Mesendoderm (in vitro differentiated cells): Measurements from ENCODE around the gene ZNF691.
"Not testable (repeated sequence)": the region's sequence is repeated elsewhere in the genome, so short reads cannot be mapped to it uniquely, and the experiment has no call there.

Experiments used
- DNase-seq: peaks from one replicate; pipeline ENCODE4 v3.0.0; 2013
- H2AK5ac ChIP-seq: 2 replicates; pipeline ENCODE4 v1.6.1; 2013; ENCODE audit warnings: low read length, inconsistent platforms
- H2BK120ac ChIP-seq: 2 replicates; pipeline ENCODE4 v1.6.1; 2013; ENCODE audit warnings: low read depth, mild to moderate bottlenecking, low read length, moderate library complexity, mixed read lengths
- H2BK15ac ChIP-seq: replicated peaks from 2 replicates; pipeline ENCODE4 v1.6.1; 2013; ENCODE audit warnings: low read depth, mild to moderate bottlenecking, moderate library complexity
- H2BK5ac ChIP-seq: 2 replicates; pipeline ENCODE4 v1.6.1; 2013; ENCODE audit warnings: low read length, inconsistent platforms
- H3K18ac ChIP-seq: 2 replicates; pipeline ENCODE4 v1.6.1; 2013; ENCODE audit warnings: mild to moderate bottlenecking, low read length, mixed read lengths
- H3K23ac ChIP-seq: one replicate; pipeline ENCODE4 v1.6.1; 2013; ENCODE audit warnings: low read length
- H3K27ac ChIP-seq: 2 replicates; pipeline ENCODE4 v1.5.1; 2013; ENCODE audit warnings: low read depth, mild to moderate bottlenecking, inconsistent platforms, low read length, moderate library complexity
- H3K27me3 ChIP-seq: 2 replicates; pipeline ENCODE4 v1.6.1; 2013; ENCODE audit warnings: low read length, control low read depth, mild to moderate bottlenecking, inconsistent platforms; ENCODE audit not compliant: insufficient read depth, poor library complexity
- H3K36me3 ChIP-seq: 2 replicates; pipeline ENCODE4 v1.6.1; 2013; ENCODE audit warnings: low read length, inconsistent platforms; ENCODE audit not compliant: control insufficient read depth, insufficient read depth
- H3K4ac ChIP-seq: one replicate; pipeline ENCODE4 v1.6.1; 2013; ENCODE audit warnings: low read depth, mild to moderate bottlenecking, low read length, moderate library complexity
- H3K4me1 ChIP-seq: 2 replicates; pipeline ENCODE4 v1.6.1; 2013; ENCODE audit warnings: low read depth, low read length, inconsistent platforms; ENCODE audit not compliant: control insufficient read depth
- H3K4me2 ChIP-seq: 2 replicates; pipeline ENCODE4 v1.6.1; 2013; ENCODE audit warnings: low read length
- H3K4me3 ChIP-seq: 2 replicates; pipeline ENCODE4 v1.5.1; 2013; ENCODE audit warnings: mild to moderate bottlenecking, low read length
- H3K56ac ChIP-seq: one replicate; pipeline ENCODE4 v1.6.1; 2013; ENCODE audit warnings: low read length
- H3K79me1 ChIP-seq: 2 replicates; pipeline ENCODE4 v1.6.1; 2013; ENCODE audit warnings: low read length, inconsistent platforms
- H3K79me2 ChIP-seq: 2 replicates; pipeline ENCODE4 v1.6.1; 2013; ENCODE audit warnings: mild to moderate bottlenecking, low read length; ENCODE audit not compliant: control insufficient read depth, insufficient read depth
- H3K9ac ChIP-seq: 2 replicates; pipeline ENCODE4 v1.6.1; 2013; ENCODE audit warnings: low read length, inconsistent platforms
- H4K5ac ChIP-seq: one replicate; pipeline ENCODE4 v1.6.1; 2013; ENCODE audit warnings: low read length
- H4K8ac ChIP-seq: one replicate; pipeline ENCODE4 v1.6.1; 2013; ENCODE audit warnings: low read depth, mild to moderate bottlenecking, control low read depth, low read length, moderate library complexity
- WGBS: extraction: QIAGEN DNeasy Blood & Tissue Kit; methylation state at CpG from one replicate; pipeline ENCODE4 v1.1.7; 2013; ENCODE audit warnings: low lambda C conversion rate, missing lambda C conversion rate; ENCODE audit not compliant: insufficient coverage; ENCODE audit errors: extremely low coverage; 5-methylcytosine and 5-hydroxymethylcytosine counted together

The ZNF691 gene

DNA sequence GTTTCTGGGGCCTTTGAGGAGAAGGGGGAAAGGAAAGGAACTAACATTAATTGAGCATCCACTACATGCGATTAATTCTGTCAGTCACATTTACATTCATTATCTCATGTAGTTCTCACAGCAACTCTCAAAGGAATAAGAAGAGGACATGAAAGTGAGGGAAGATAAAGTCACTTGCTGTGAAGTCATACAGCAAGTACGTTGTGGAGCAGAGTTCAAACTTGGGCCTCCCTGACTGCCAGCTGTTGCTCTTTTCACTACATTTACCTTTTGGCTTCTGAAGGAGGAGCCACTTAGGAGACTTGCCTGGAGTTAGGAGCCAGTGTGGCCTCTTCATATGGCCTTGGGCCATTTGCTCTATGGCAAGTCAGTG, 6.2 kb downstream of the ZNF691 start:
- H3K18ac ChIP-seq = no peak overlapping the region
- H3K9ac ChIP-seq = no peak overlapping the region
- H3K36me3 ChIP-seq = peaks cover 2% of the 10 kb centered on the region
- H3K4me3 ChIP-seq = no peak overlapping the region
- no peak overlapping the region for H3K4me2 ChIP-seq
- H3K79me1 ChIP-seq = peaks cover 6% of the 10 kb centered on the region
- no peak overlapping the region for H2BK15ac ChIP-seq
- H3K4me1 ChIP-seq = peaks cover 4% of the 10 kb centered on the region
- peaks cover 3% of the 10 kb centered on the region for H3K79me2 ChIP-seq
- no peak overlapping the region for H3K27ac ChIP-seq
- no peak overlapping the region for H3K23ac ChIP-seq
- H2BK120ac ChIP-seq = no peak overlapping the region
- H3K27me3 ChIP-seq = no peaks in the 10 kb centered on the region
- no peak overlapping the region for H3K56ac ChIP-seq
- DNase-seq = no peak
- no peak overlapping the region for H2BK5ac ChIP-seq
- H3K4ac ChIP-seq = no peak overlapping the region
- no peak overlapping the region for H4K5ac ChIP-seq
- H4K8ac ChIP-seq = no peak overlapping the region
- WGBS = no CpG with 5 or more reads among the region's 2 CpGs
- H2AK5ac ChIP-seq = no peak overlapping the region

DNA sequence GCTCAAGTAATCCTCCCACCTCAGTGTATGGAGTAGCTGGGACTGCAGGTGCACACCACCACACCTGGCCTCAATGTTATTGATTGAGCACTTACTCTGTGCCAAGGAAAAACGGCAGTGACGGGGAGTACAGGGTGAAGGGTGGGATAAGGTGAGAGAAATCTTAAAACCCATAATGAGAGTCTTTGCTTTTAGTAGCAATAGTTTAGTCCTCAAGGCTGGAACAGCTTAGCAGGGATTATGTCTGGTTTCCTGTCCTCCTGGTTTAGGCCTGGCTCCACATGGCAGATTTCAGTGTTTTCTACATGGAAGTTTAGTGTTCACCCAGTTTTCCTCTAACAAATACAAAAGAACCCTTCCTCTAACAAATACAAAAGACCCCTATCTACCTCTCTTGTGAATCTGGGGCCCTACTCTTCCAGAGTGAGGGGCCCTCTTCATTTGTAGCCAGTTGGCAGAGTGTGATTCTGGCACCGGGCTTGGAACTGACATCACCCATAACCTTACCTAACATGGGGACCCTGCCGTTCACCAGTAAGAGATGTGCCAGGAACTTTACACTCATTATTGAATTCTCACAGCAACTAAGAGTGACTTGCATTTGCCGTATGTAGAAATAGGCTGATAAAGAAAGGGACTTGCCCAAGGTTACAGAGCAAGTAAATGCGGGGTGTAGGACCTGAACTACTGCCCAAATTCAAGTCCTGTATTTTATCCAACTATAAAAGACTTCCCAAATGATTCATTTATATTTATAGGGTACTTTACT, 6.9 kb downstream of the ZNF691 start:
- Histone ChIP-seq H2AK5ac (no peak overlapping the region), H3K4me2 (no peak overlapping the region), H3K23ac (no peak overlapping the region), H2BK5ac (no peak overlapping the region), H3K9ac (no peak overlapping the region), H3K4me1 (no peaks in the 10 kb centered on the region), H3K18ac (no peak overlapping the region), H3K56ac (no peak overlapping the region), H3K36me3 (peaks cover 2% of the 10 kb centered on the region), H4K8ac (no peak overlapping the region), H3K79me1 (peaks cover 4% of the 10 kb centered on the region), H3K4me3 (no peak overlapping the region), H3K79me2 (no peaks in the 10 kb centered on the region), H4K5ac (no peak overlapping the region), H3K27me3 (no peaks in the 10 kb centered on the region), H2BK120ac (no peak overlapping the region), H2BK15ac (no peak overlapping the region), H3K27ac (no peak overlapping the region), H3K4ac (no peak overlapping the region)
- no CpG with 5 or more reads among the region's 6 CpGs for WGBS
- no peak for DNase-seq

GRCh38 chr1:42856554-42856953, 10.1 kb downstream of the ZNF691 start:
- no CpG with 5 or more reads among the region's 3 CpGs for WGBS
- H3K79me1 ChIP-seq, H3K4me2 ChIP-seq, H2AK5ac ChIP-seq, H2BK5ac ChIP-seq, H4K5ac ChIP-seq, H3K79me2 ChIP-seq, H4K8ac ChIP-seq, H3K4me1 ChIP-seq, H3K27ac ChIP-seq, H3K9ac ChIP-seq, H3K4ac ChIP-seq, DNase-seq, H2BK15ac ChIP-seq, H3K27me3 ChIP-seq, H3K23ac ChIP-seq, H3K18ac ChIP-seq, H2BK120ac ChIP-seq, H3K4me3 ChIP-seq, H3K56ac ChIP-seq, H3K36me3 ChIP-seq: not testable (repeated sequence)

- no CpG with 5 or more reads among the region's 5 CpGs for WGBS
These were observed 13.0 kb downstream of the ZNF691 start for GRCh38 chr1:42859366-42859765.

DNA sequence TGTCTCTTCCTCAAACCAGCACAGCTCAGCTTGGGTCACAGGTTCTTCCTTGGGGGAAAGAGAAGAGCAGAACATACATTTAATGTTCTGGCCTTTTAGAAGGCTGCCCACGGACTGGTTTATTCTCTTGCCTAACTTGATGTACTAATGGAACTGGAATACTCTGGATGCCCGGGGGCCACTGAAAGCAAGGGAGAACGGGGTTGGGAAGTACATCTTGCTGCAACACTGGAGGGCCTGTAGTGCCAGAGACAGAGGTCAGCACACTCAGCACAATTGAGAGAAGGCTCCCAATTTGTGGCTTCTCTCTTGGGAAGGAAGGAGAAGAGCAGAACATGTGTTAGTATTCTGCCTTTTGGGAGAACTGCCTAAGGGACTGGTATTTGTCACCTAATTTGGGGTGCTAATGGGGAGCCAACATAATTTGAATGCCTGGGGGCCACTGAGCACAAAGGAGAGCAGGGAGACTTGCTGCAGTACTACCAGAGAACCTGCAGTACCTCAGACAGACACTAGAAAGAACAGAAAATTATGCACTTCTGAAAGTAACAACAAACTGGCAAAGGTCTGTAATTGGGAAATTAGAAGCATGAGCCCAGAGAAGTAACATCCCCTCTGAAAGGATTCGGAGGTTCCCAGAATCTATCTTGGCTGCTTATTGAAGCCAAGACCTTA, 14.1 kb downstream of the ZNF691 start:
- DNase-seq = peak; percentile 71
- Histone ChIP-seq H3K4me3 (no peak overlapping the region), H3K36me3 (no peaks in the 10 kb centered on the region), H3K4me1 (no peaks in the 10 kb centered on the region), H3K79me2 (no peaks in the 10 kb centered on the region), H3K27ac (no peak overlapping the region), H2BK15ac (no peak overlapping the region), H3K18ac (no peak overlapping the region), H4K8ac (no peak overlapping the region), H3K4ac (no peak overlapping the region), H2BK5ac (no peak overlapping the region), H2BK120ac (no peak overlapping the region), H3K23ac (no peak overlapping the region), H3K56ac (no peak overlapping the region), H3K4me2 (no peak overlapping the region), H3K79me1 (no peaks in the 10 kb centered on the region), H4K5ac (no peak overlapping the region), H3K9ac (no peak overlapping the region), H2AK5ac (no peak overlapping the region), H3K27me3 (no peaks in the 10 kb centered on the region)
- no CpG with 5 or more reads among the region's 4 CpGs for WGBS

More at GRCh38 chr1:42859366-42859765, 13.0 kb downstream of the ZNF691 start:
- not testable (repeated sequence) for H2BK120ac ChIP-seq, H3K4ac ChIP-seq, H4K5ac ChIP-seq, H3K27ac ChIP-seq, H2AK5ac ChIP-seq, H3K79me1 ChIP-seq, H2BK15ac ChIP-seq, H3K27me3 ChIP-seq, DNase-seq, H3K56ac ChIP-seq, H3K4me2 ChIP-seq, H3K23ac ChIP-seq, H3K79me2 ChIP-seq, H2BK5ac ChIP-seq, H3K4me1 ChIP-seq, H3K36me3 ChIP-seq, H3K9ac ChIP-seq, H3K18ac ChIP-seq, H4K8ac ChIP-seq, H3K4me3 ChIP-seq

GRCh38 chr1:42861014-42861399, 14.6 kb downstream of the ZNF691 start:
- Histone ChIP-seq H3K4me3 (no peak overlapping the region), H3K4me2 (no peak overlapping the region), H3K36me3 (no peaks in the 10 kb centered on the region)

More at GRCh38 chr1:42861014-42861399, 14.6 kb downstream of the ZNF691 start:
- H3K79me2 ChIP-seq = no peaks in the 10 kb centered on the region
- H3K27me3 ChIP-seq = no peaks in the 10 kb centered on the region
- no peak overlapping the region for H3K18ac ChIP-seq
- no peak overlapping the region for H4K5ac ChIP-seq
- DNase-seq = no peak
- H3K79me1 ChIP-seq = no peaks in the 10 kb centered on the region
- no peak overlapping the region for H3K27ac ChIP-seq
- no peak overlapping the region for H2BK5ac ChIP-seq
- no peak overlapping the region for H2BK15ac ChIP-seq
- H3K4ac ChIP-seq = no peak overlapping the region
- no peak overlapping the region for H2BK120ac ChIP-seq
- no peaks in the 10 kb centered on the region for H3K4me1 ChIP-seq
- no peak overlapping the region for H3K9ac ChIP-seq
- H2AK5ac ChIP-seq = no peak overlapping the region
- H3K56ac ChIP-seq = no peak overlapping the region
- H4K8ac ChIP-seq = no peak overlapping the region
- H3K23ac ChIP-seq = no peak overlapping the region
